SU-DHL-6 (cell line): Measurements from ENCODE around the gene NTM.

ENCODE experiments used
- H2AFZ ChIP-seq: fragments of 200-600 bp; sonication (generic); 2 replicates; pipeline ENCODE4 v1.6.1; 2014; ENCODE audit warnings: low read depth, mild to moderate bottlenecking, moderate library complexity, mixed read lengths, antibody characterized with exemption, low read length; ENCODE audit not compliant: severe bottlenecking
- H3F3A ChIP-seq: fragments of 200-600 bp; shearing (Covaris generic); 2 replicates; pipeline ENCODE4 v1.6.0; 2016; ENCODE audit warnings: antibody characterized with exemption, mild to moderate bottlenecking; ENCODE audit not compliant: insufficient read depth
- H3K27ac ChIP-seq: fragments of 200-600 bp; sonication (generic); 2 replicates; pipeline ENCODE4 v1.5.1; 2016; ENCODE audit warnings: low read depth, mild to moderate bottlenecking, low read length, moderate library complexity, mixed read lengths
- H3K27me3 ChIP-seq: fragments of 200-600 bp; sonication (generic), shearing (Covaris generic); 2 replicates; pipeline ENCODE4 v1.6.0; 2014; ENCODE audit warnings: mild to moderate bottlenecking, low read length
- H3K36me3 ChIP-seq: fragments of 200-600 bp; sonication (generic); 2 replicates; pipeline ENCODE4 v1.6.1; 2014; ENCODE audit warnings: mild to moderate bottlenecking, low read length, mixed read lengths
- H3K4me2 ChIP-seq: fragments of 300-600, 200-600 bp; shearing (Covaris generic), sonication (generic); 2 replicates; pipeline ENCODE4 v1.6.0; 2014; ENCODE audit warnings: low read length, low read depth, mild to moderate bottlenecking; ENCODE audit not compliant: poor library complexity, severe bottlenecking
- H3K4me3 ChIP-seq: fragments of 200-600 bp; sonication (generic); 2 replicates; pipeline ENCODE4 v1.5.1; 2014; ENCODE audit warnings: antibody characterized with exemption, low read length, mild to moderate bottlenecking, mixed read lengths; ENCODE audit not compliant: insufficient read depth, poor library complexity, severe bottlenecking
- H3K79me2 ChIP-seq: fragments of 200-600 bp; sonication (generic); 2 replicates; pipeline ENCODE4 v1.6.1; 2014; ENCODE audit warnings: mild to moderate bottlenecking, low read length, moderate library complexity; ENCODE audit not compliant: insufficient read depth
- H3K9ac ChIP-seq: fragments of 200-600 bp; sonication (generic); 2 replicates; pipeline ENCODE4 v1.7.0; 2014; ENCODE audit warnings: mild to moderate bottlenecking, low read length
- H3K9me2 ChIP-seq: fragments of 200-600 bp; sonication (generic); replicated peaks from 2 replicates; pipeline ENCODE4 v1.6.1; 2014; ENCODE audit warnings: low read length; ENCODE audit not compliant: insufficient read depth
- H3K9me3 ChIP-seq: fragments of 200-600 bp; sonication (generic); 2 replicates; pipeline ENCODE4 v1.6.1; 2014; ENCODE audit warnings: low read length, mixed read lengths; ENCODE audit not compliant: insufficient read depth
- H4K20me1 ChIP-seq: fragments of 200-600 bp; sonication (generic); 2 replicates; pipeline ENCODE4 v1.6.1; 2014; ENCODE audit warnings: low read depth, mild to moderate bottlenecking, antibody characterized with exemption, low read length, moderate library complexity, mixed read lengths
- CTCF ChIP-seq: fragments of 200-600 bp; sonication (generic); IDR thresholded peaks from one replicate; pipeline ENCODE4 v1.5.1; 2017; ENCODE audit warnings: antibody characterized with exemption, mild to moderate bottlenecking, low read length, moderate library complexity; ENCODE audit not compliant: insufficient read depth, poor library complexity, severe bottlenecking
- EZH2phosphoT487 ChIP-seq: fragments of 200-600 bp; sonication (generic), shearing (Covaris generic); conservative IDR thresholded peaks from 2 replicates; pipeline ENCODE4 v1.6.1; 2018; ENCODE audit warnings: mild to moderate bottlenecking, antibody characterized with exemption, low read length, moderate library complexity, mixed read lengths

Gene NTM

GRCh38 chr11:131549099-131549498 lies 178.7 kb downstream of the NTM start:
- H3K4me3 ChIP-seq: no peak overlapping the region
- H3K36me3 ChIP-seq: no peaks in the 10 kb centered on the region
- no peaks in the 10 kb centered on the region for H3F3A ChIP-seq
- no peak overlapping the region for H3K9ac ChIP-seq
- no peak for TF ChIP-seq EZH2phosphoT487
- no peak for TF ChIP-seq CTCF
- H3K9me3 ChIP-seq: no peaks in the 10 kb centered on the region
- H3K27ac ChIP-seq: no peak overlapping the region
- H2AFZ ChIP-seq: no peak overlapping the region
- no peaks in the 10 kb centered on the region for H3K79me2 ChIP-seq
- H3K9me2 ChIP-seq: no peaks in the 10 kb centered on the region
- no peak overlapping the region for H3K4me2 ChIP-seq
- no peaks in the 10 kb centered on the region for H4K20me1 ChIP-seq
- no peaks in the 10 kb centered on the region for H3K27me3 ChIP-seq

GRCh38 chr11:131549770-131550169 lies 179.4 kb downstream of the NTM start:
- TF ChIP-seq EZH2phosphoT487 (no peak), CTCF (no peak)
- no peak overlapping the region for H3K9ac ChIP-seq
- no peaks in the 10 kb centered on the region for H3F3A ChIP-seq
- no peaks in the 10 kb centered on the region for H3K27me3 ChIP-seq
- no peaks in the 10 kb centered on the region for H3K36me3 ChIP-seq
- H3K27ac ChIP-seq: no peak overlapping the region
- no peak overlapping the region for H3K4me2 ChIP-seq
- H3K79me2 ChIP-seq: no peaks in the 10 kb centered on the region
- H2AFZ ChIP-seq: no peak overlapping the region
- H3K4me3 ChIP-seq: no peak overlapping the region
- H3K9me2 ChIP-seq: no peaks in the 10 kb centered on the region
- no peaks in the 10 kb centered on the region for H3K9me3 ChIP-seq
- no peaks in the 10 kb centered on the region for H4K20me1 ChIP-seq

- no peak for TF ChIP-seq EZH2phosphoT487
- TF ChIP-seq CTCF: no peak
- H2AFZ ChIP-seq: no peak overlapping the region
- no peaks in the 10 kb centered on the region for H3K27me3 ChIP-seq
- H3K27ac ChIP-seq: no peak overlapping the region
- no peaks in the 10 kb centered on the region for H3K36me3 ChIP-seq
- no peak overlapping the region for H3K9ac ChIP-seq
- no peaks in the 10 kb centered on the region for H3K79me2 ChIP-seq
- H3F3A ChIP-seq: no peaks in the 10 kb centered on the region
- no peak overlapping the region for H3K4me2 ChIP-seq
- no peaks in the 10 kb centered on the region for H4K20me1 ChIP-seq
- no peaks in the 10 kb centered on the region for H3K9me3 ChIP-seq
- H3K4me3 ChIP-seq: no peak overlapping the region
- no peaks in the 10 kb centered on the region for H3K9me2 ChIP-seq
Measured at GRCh38 chr11:131560287-131560686, 189.9 kb downstream of the NTM start.

GRCh38 chr11:131561501-131561900 lies 191.1 kb downstream of the NTM start:
- no peaks in the 10 kb centered on the region for H3K27me3 ChIP-seq
- no peak overlapping the region for H3K27ac ChIP-seq
- H3K4me3 ChIP-seq: no peak overlapping the region
- no peaks in the 10 kb centered on the region for H3K79me2 ChIP-seq
- H3K36me3 ChIP-seq: no peaks in the 10 kb centered on the region
- H3K9me2 ChIP-seq: no peaks in the 10 kb centered on the region
- no peak overlapping the region for H3K9ac ChIP-seq
- TF ChIP-seq CTCF (no peak), EZH2phosphoT487 (no peak)
- no peaks in the 10 kb centered on the region for H4K20me1 ChIP-seq
- no peaks in the 10 kb centered on the region for H3F3A ChIP-seq
- no peak overlapping the region for H3K4me2 ChIP-seq
- H2AFZ ChIP-seq: no peak overlapping the region
- H3K9me3 ChIP-seq: no peaks in the 10 kb centered on the region
